Glutamatergic neuron (in vitro differentiated cells): ENCODE data around the gene ITGA1. TPM values are rescaled to one million over a fixed set of nuclear protein-coding genes. Genes with fewer than 3 reads are reported as not detected.

Source experiments
- DNase-seq: peaks from one replicate; pipeline ENCODE4 v3.0.0; 2022
- H3K27ac Mint-ChIP-seq: one replicate; pipeline ENCODE4 v1.8.0; 2020; ENCODE audit warnings: mild to moderate bottlenecking, mixed read lengths, inconsistent platforms; ENCODE audit not compliant: unreplicated experiment
- H3K27me3 Mint-ChIP-seq: one replicate; pipeline ENCODE4 v1.8.0; 2020; ENCODE audit warnings: mild to moderate bottlenecking, moderate library complexity, mixed read lengths, inconsistent platforms; ENCODE audit not compliant: unreplicated experiment
- H3K36me3 Mint-ChIP-seq: one replicate; pipeline ENCODE4 v1.8.0; 2020; ENCODE audit warnings: mild to moderate bottlenecking, mixed read lengths, inconsistent platforms; ENCODE audit not compliant: unreplicated experiment
- H3K4me1 Mint-ChIP-seq: one replicate; pipeline ENCODE4 v1.8.0; 2020; ENCODE audit warnings: mild to moderate bottlenecking, low read depth, mixed read lengths, inconsistent platforms; ENCODE audit not compliant: unreplicated experiment
- H3K4me3 Mint-ChIP-seq: one replicate; pipeline ENCODE4 v1.8.0; 2020; ENCODE audit warnings: mild to moderate bottlenecking, mixed read lengths, inconsistent platforms; ENCODE audit not compliant: unreplicated experiment
- H3K9me3 Mint-ChIP-seq: one replicate; pipeline ENCODE4 v1.8.0; 2020; ENCODE audit warnings: mild to moderate bottlenecking, moderate library complexity, mixed read lengths, inconsistent platforms; ENCODE audit not compliant: unreplicated experiment
- total RNA-seq: library from RNA; stranded (reverse); fragmentation: NEBNext Ultra II Directional; extraction: Animal tissue kit (Norgen Biotek cat#: 25700); gene quantifications from one replicate; pipeline ENCODE4 v1.2.1, GENCODE V29; 2021; ENCODE audit not compliant: unreplicated experiment
- TF ChIP-seq, protein P1 (sequence below): fragments of 200-600 bp; sonication (generic); IDR thresholded peaks from one replicate; pipeline ENCODE4 v1.5.0; 2021; ENCODE audit not compliant: partially characterized antibody, unreplicated experiment

Gene ITGA1
- total RNA-seq, 1 donor from 2014 or later, result 0.96 TPM

DNA sequence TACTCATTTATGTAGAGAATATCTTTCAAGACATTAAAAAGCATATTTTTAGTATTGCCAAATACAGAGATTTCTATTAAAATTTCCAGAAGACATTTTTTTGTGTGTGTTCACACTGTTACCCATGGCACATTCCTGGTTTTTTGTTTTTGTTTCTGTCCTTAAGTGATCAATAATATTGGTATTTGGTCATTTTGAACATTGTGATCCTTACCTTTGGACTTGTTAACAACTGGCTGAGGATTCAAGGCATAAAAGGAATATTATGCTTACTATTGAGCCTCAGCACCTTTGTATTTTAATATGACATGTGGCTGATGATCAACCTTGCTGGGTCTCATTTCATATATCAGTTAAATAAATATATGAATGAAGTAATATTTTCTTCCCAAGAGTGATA, 41.9 kb downstream of the ITGA1 start:
- Mint-ChIP-seq H3K27ac (no peak overlapping the region), H3K27me3 (no peaks in the 10 kb centered on the region)

DNA sequence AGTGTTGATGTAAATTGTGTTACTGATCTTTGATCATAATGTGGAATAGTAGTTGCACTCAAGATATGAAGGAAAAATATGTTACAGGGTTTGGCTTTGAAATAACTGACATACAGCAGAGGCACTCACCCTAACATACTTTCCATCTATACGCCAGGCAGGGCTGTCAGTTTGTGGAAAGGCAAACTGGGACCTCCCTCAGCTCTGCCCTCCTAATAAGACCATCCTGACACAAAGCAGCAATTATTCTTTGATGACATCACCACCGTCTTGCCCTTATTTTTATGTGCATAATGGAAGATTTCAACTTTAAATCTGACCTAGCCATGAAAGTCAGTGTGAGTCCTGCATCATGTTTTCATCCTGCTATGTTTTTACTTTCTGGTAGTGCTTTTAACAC, 42.9 kb downstream of the ITGA1 start:
- H3K27ac Mint-ChIP-seq, result no peak overlapping the region
- no peaks in the 10 kb centered on the region for H3K4me1 Mint-ChIP-seq
- H3K9me3 Mint-ChIP-seq, result peaks cover 2% of the 10 kb centered on the region
- TF ChIP-seq, protein P1, sequence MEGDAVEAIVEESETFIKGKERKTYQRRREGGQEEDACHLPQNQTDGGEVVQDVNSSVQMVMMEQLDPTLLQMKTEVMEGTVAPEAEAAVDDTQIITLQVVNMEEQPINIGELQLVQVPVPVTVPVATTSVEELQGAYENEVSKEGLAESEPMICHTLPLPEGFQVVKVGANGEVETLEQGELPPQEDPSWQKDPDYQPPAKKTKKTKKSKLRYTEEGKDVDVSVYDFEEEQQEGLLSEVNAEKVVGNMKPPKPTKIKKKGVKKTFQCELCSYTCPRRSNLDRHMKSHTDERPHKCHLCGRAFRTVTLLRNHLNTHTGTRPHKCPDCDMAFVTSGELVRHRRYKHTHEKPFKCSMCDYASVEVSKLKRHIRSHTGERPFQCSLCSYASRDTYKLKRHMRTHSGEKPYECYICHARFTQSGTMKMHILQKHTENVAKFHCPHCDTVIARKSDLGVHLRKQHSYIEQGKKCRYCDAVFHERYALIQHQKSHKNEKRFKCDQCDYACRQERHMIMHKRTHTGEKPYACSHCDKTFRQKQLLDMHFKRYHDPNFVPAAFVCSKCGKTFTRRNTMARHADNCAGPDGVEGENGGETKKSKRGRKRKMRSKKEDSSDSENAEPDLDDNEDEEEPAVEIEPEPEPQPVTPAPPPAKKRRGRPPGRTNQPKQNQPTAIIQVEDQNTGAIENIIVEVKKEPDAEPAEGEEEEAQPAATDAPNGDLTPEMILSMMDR, result no peak
- no peak for DNase-seq
- H3K36me3 Mint-ChIP-seq, result no peaks in the 10 kb centered on the region
- no peak overlapping the region for H3K4me3 Mint-ChIP-seq
- H3K27me3 Mint-ChIP-seq, result no peaks in the 10 kb centered on the region

More for the DNA sequence above, 41.9 kb downstream of the ITGA1 start:
- no peak for DNase-seq
- H3K4me1 Mint-ChIP-seq, result no peaks in the 10 kb centered on the region
- H3K9me3 Mint-ChIP-seq, result peaks cover 2% of the 10 kb centered on the region
- no peak overlapping the region for H3K4me3 Mint-ChIP-seq
- no peaks in the 10 kb centered on the region for H3K36me3 Mint-ChIP-seq
- TF ChIP-seq, protein P1, result no peak

DNA sequence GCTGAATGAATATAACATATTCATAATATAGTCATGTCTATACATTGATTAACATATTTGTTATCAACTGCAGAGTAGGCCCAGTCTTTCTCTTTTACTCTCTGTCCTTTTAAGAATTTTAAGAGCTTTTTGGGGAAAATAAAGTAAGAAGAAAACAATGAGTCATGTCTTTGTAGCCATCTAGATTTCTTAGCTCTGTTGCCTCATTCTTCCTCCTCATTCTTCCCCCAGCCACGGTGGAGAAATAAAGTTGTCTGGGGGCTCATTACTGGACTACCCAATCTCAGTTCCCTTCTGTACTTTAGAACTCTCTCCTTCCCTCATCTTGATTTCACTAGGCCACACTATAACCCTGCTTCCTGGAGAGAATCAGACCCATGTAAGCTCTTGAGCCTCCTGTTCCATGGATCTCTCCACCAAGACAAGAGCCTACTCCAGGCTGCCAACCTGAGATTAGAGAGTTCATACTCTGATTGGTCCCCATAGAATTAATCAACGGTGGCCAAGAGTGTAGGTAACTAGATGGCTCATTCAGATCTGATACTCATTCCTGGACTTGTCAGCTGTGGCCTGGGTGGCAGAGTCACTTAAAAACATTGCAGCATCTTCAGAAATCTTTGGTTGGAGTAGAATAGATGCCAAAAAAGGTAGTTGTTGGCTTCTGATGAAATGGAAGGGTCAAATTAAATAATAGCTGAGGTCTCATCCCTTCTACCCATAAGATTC, 44.2 kb downstream of the ITGA1 start:
- TF ChIP-seq, protein P1, result no peak
- Mint-ChIP-seq H3K4me1 (no peaks in the 10 kb centered on the region), H3K27me3 (no peaks in the 10 kb centered on the region), H3K9me3 (peaks cover 2% of the 10 kb centered on the region), H3K4me3 (no peak overlapping the region), H3K36me3 (no peaks in the 10 kb centered on the region), H3K27ac (no peak overlapping the region)
- no peak for DNase-seq

DNA sequence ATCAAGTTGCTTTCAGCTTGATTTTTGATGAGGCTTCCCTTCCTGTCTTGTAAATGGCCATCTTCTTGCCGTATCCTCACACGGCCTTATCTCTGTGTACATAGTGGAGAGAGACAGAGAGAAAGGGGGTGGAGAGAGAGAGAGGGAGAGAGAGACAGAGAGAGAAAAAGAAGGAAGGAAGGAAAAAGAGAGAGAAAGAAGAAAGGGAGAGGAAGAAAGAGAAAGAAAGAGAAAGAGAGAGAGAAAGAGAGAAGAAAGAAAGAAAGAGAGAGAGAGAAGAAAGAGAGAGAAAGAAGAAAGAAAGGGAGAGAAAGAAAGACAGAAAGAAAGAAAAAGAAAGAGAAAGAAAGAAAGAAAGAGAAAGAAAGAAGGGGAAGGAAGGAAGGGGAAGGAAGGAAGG, 46.6 kb downstream of the ITGA1 start:
- no peak for DNase-seq
- TF ChIP-seq, protein P1, result no peak
- Mint-ChIP-seq H3K27ac (no peak overlapping the region), H3K27me3 (no peaks in the 10 kb centered on the region), H3K36me3 (no peaks in the 10 kb centered on the region), H3K9me3 (no peaks in the 10 kb centered on the region), H3K4me1 (no peaks in the 10 kb centered on the region), H3K4me3 (no peak overlapping the region)

DNA sequence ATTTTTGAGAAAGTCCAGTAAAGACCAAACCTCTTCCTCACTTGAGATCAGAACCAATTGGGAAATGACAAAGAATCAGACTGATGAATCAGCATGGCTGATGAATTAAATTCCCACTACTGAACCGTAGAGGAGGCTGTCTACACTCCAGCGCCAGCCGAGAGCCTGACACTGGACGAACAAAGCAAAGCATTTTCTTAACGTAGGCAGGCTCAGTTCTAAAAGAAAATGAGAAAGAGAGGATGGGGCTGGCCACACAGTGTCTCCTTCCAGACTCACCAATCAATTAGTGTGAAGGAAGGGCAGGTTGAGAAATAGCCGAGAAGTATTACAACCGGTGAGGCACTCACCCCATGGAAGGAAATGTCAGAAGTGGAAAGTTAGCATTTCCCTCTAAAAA, 49.4 kb downstream of the ITGA1 start:
- no peak for DNase-seq
- TF ChIP-seq, protein P1, result no peak
- no peaks in the 10 kb centered on the region for H3K9me3 Mint-ChIP-seq
- no peaks in the 10 kb centered on the region for H3K36me3 Mint-ChIP-seq
- no peak overlapping the region for H3K4me3 Mint-ChIP-seq
- H3K27me3 Mint-ChIP-seq, result no peaks in the 10 kb centered on the region
- no peaks in the 10 kb centered on the region for H3K4me1 Mint-ChIP-seq
- H3K27ac Mint-ChIP-seq, result no peak overlapping the region
